GM23338 (cell line): ENCODE data around the gene ZNF439. TPM values are rescaled to one million over a fixed set of nuclear protein-coding genes. Genes with fewer than 3 reads are reported as not detected.
A peak's percentile ranks its signal among the peaks of the same experiment; 100 is the strongest.

Experiments
- ATAC-seq: fragments of 200-7000 bp; cut with Tn5 transposase; 3 replicates; pipeline ENCODE4 v1.9.1; 2020
- DNase-seq: peaks from one replicate; pipeline ENCODE4 v3.0.0-alpha.2; 2015; ENCODE audit warnings: low spot score
- H2AFZ ChIP-seq: fragments of 200-600 bp; sonication (generic); 2 replicates; pipeline ENCODE4 v1.8.0; 2016; ENCODE audit warnings: antibody characterized with exemption, mild to moderate bottlenecking, moderate library complexity
- H3F3A ChIP-seq: fragments of 200-600 bp; sonication (generic); replicated peaks from 2 replicates; pipeline ENCODE4 v1.8.0; 2017; ENCODE audit warnings: antibody characterized with exemption, mixed run types, low read depth
- H3K27ac ChIP-seq: fragments of 200-600 bp; sonication (generic); 2 replicates; pipeline ENCODE4 v1.6.1; 2016; ENCODE audit warnings: low read depth
- H3K27me3 ChIP-seq: fragments of 200-600 bp; sonication (generic); 2 replicates; pipeline ENCODE4 v1.8.0; 2016; ENCODE audit warnings: mild to moderate bottlenecking, mixed run types, moderate library complexity; ENCODE audit not compliant: insufficient read depth
- H3K36me3 ChIP-seq: fragments of 200-600 bp; sonication (generic); 2 replicates; pipeline ENCODE4 v1.8.0; 2016; ENCODE audit warnings: mild to moderate bottlenecking; ENCODE audit not compliant: insufficient read depth
- H3K4me1 ChIP-seq: fragments of 200-600 bp; sonication (generic); 2 replicates; pipeline ENCODE4 v1.8.0; 2016; ENCODE audit warnings: mild to moderate bottlenecking, moderate library complexity; ENCODE audit not compliant: insufficient read depth
- H3K4me2 ChIP-seq: fragments of 200-600 bp; sonication (generic); 2 replicates; pipeline ENCODE4 v1.7.1; 2017; ENCODE audit warnings: mixed run types
- H3K4me3 ChIP-seq: fragments of 200-600 bp; sonication (generic); 2 replicates; pipeline ENCODE4 v1.6.1; 2016; ENCODE audit warnings: mixed run types
- H3K79me2 ChIP-seq: fragments of 200-600 bp; sonication (generic); replicated peaks from 2 replicates; pipeline ENCODE4 v1.8.0; 2017; ENCODE audit warnings: mild to moderate bottlenecking; ENCODE audit not compliant: insufficient read depth
- H3K9me2 ChIP-seq: fragments of 200-600 bp; sonication (generic); 2 replicates; pipeline ENCODE4 v1.8.0; 2017; ENCODE audit not compliant: insufficient read depth
- H4K20me1 ChIP-seq: fragments of 200-600 bp; sonication (generic); replicated peaks from 2 replicates; pipeline ENCODE4 v1.8.0; 2017; ENCODE audit warnings: mild to moderate bottlenecking; ENCODE audit not compliant: insufficient read depth
- H3K27ac Mint-ChIP-seq: 2 replicates; pipeline ENCODE4 v1.8.0; 2020; ENCODE audit warnings: inconsistent platforms, mild to moderate bottlenecking, moderate library complexity, mixed read lengths
- H3K27me3 Mint-ChIP-seq: 3 replicates; pipeline ENCODE4 v1.8.0; 2022; ENCODE audit warnings: low read depth, mild to moderate bottlenecking, moderate library complexity, mixed read lengths, inconsistent platforms; ENCODE audit not compliant: insufficient read depth, poor library complexity
- H3K36me3 Mint-ChIP-seq: 3 replicates; pipeline ENCODE4 v1.8.0; 2021; ENCODE audit warnings: low read depth, mild to moderate bottlenecking, inconsistent platforms, moderate library complexity, mixed read lengths
- H3K4me1 Mint-ChIP-seq: 3 replicates; pipeline ENCODE4 v1.8.0; 2020; ENCODE audit warnings: mild to moderate bottlenecking, inconsistent platforms, mixed read lengths
- H3K4me3 Mint-ChIP-seq: 3 replicates; pipeline ENCODE4 v1.8.0; 2021; ENCODE audit warnings: moderate library complexity, mild to moderate bottlenecking, inconsistent platforms, mixed read lengths
- H3K9me3 Mint-ChIP-seq: 3 replicates; pipeline ENCODE4 v1.8.0; 2020; ENCODE audit warnings: moderate library complexity, mild to moderate bottlenecking, inconsistent platforms, mixed read lengths
- CREB1 ChIP-seq: fragments of 250-450 bp; sonication (Bioruptor Pico); IDR thresholded peaks from 2 replicates; pipeline ENCODE4 v1.5.0; 2020; ENCODE audit warnings: low read depth, mild to moderate bottlenecking, moderate library complexity
- CTCF ChIP-seq, 2 experiments: fragments of 200-600 bp in 1 of 2; sonication (generic) in 1 of 2; conservative IDR thresholded peaks; 2 replicates each; pipeline versions ENCODE4 v1.5.1 to v1.6.1; 2016 to 2017; ENCODE audit warnings: antibody characterized with exemption in 2 of 2, low read depth in 2 of 2, mild to moderate bottlenecking in 2 of 2, moderate library complexity in 1 of 2
- JUNB ChIP-seq: IDR thresholded peaks from one replicate; pipeline ENCODE4 v1.6.1; 2016; ENCODE audit warnings: antibody characterized with exemption; ENCODE audit not compliant: unreplicated experiment
- NANOG ChIP-seq: IDR thresholded peaks from 2 replicates; pipeline ENCODE4 v1.6.1; 2016; ENCODE audit warnings: antibody characterized with exemption, borderline replicate concordance
- POLR2AphosphoS5 ChIP-seq: IDR thresholded peaks from 2 replicates; pipeline ENCODE4 v1.6.1; 2016; ENCODE audit warnings: antibody characterized with exemption, low read depth
- ZNF331 ChIP-seq: fragments of 250-450 bp; sonication (Bioruptor Pico); IDR thresholded peaks from 2 replicates; pipeline ENCODE4 v1.5.0; 2020; ENCODE audit warnings: low read depth, mild to moderate bottlenecking, moderate library complexity
- ZNF462 ChIP-seq: fragments of 250-450 bp; sonication (Bioruptor Pico); IDR thresholded peaks from 2 replicates; pipeline ENCODE4 v1.5.0; 2020; ENCODE audit warnings: mild to moderate bottlenecking, moderate library complexity
- polyA plus RNA-seq: library from polyadenylated mRNA; unstranded; fragments of >200 nt; fragmentation: Nextera tagmentation; extraction: Ambion mirVana; gene quantifications from 2 replicates; pipeline ENCODE4 v1.2.1, GENCODE V29; 2016
- total RNA-seq: library from RNA; depleted of rRNA; stranded (reverse); fragments of >200 nt; shearing (Covaris generic); gene quantifications from 2 replicates; pipeline ENCODE4 v1.2.3, GENCODE V29; 2014
- TF ChIP-seq, protein P1 (sequence below): IDR thresholded peaks from 2 replicates; pipeline ENCODE4 v1.6.1; 2016; ENCODE audit warnings: antibody characterized with exemption

ZNF439 gene
- total and polyA plus RNA-seq, 2 experiments from 2014 or later: 4.5 to 6.6 TPM

DNA sequence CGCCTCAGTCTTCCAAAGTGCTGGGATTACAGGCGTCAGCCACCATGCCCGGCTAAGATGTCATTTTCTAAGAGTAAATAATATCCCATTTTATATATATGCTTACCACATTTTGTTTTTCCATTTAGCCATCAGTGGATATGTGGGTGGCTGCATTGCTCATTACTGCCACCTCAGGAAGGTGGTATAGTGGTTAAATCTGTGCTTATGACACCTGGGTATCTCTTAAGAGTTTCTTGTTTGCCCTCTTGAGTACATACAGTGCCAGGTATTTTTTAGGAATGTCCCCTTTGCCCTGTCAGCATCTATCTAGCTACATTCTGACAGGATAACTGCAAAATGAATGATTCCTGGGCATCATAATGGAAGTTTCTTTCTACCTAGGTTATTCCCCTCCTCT is 53.7 kb downstream of the ZNF439 start:
- Histone ChIP-seq H3K4me1 (no peaks in the 10 kb centered on the region), H2AFZ (no peak overlapping the region), H3F3A (peaks cover 15% of the 10 kb centered on the region), H3K27ac (no peak overlapping the region), H3K27me3 (peaks cover 4% of the 10 kb centered on the region; the same call in 1 of the 2 replicates), H4K20me1 (no peaks in the 10 kb centered on the region), H3K79me2 (peaks cover 25% of the 10 kb centered on the region), H3K4me2 (no peak overlapping the region), H3K4me3 (no peak overlapping the region), H3K36me3 (peaks cover 69% of the 10 kb centered on the region), H3K9me2 (no peaks in the 10 kb centered on the region)
- no peak for DNase-seq
- no peak for TF ChIP-seq ZNF462 (CRISPR knock-in tag)
- no peak for TF ChIP-seq POLR2AphosphoS5
- 0 out of 4 replicates have a peak, but pooled peaks of 1 of the 2 experiments have one; percentile 8 for TF ChIP-seq CTCF (conservative IDR thresholded peaks at IDR 0.05; ENCODE audit: low read depth in 2 of 2)
- Mint-ChIP-seq H3K27me3 (peaks cover 5% of the 10 kb centered on the region), H3K36me3 (peaks cover 28% of the 10 kb centered on the region), H3K27ac (no peak overlapping the region), H3K4me1 (no peaks in the 10 kb centered on the region), H3K9me3 (peaks cover 93% of the 10 kb centered on the region), H3K4me3 (no peak overlapping the region)
- no peak for ATAC-seq

DNA sequence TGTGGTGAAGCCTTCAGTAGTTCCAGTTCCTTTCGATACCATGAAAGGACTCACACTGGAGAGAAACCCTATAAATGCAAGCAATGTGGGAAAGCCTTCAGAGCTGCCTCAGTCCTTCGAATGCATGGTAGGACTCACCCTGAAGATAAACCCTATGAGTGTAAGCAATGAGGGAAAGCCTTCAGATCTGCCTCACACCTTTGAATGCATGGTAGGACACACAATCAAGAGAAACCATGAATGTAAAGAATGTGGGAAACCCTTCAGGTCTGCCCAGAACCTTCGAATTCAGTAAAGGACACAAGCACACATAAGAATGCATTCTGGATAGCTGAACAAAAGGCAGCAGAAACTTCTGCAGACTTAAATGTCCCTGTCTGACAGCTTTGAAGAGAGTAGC is 57.4 kb downstream of the ZNF439 start:
- Histone ChIP-seq H3K27ac (no peak overlapping the region), H3K27me3 (peaks cover 4% of the 10 kb centered on the region; the same call in 1 of the 2 replicates), H3K4me3 (peak overlapping the region; percentile 41), H3K9me2 (no peaks in the 10 kb centered on the region), H3F3A (peaks cover 15% of the 10 kb centered on the region), H3K36me3 (peaks cover 90% of the 10 kb centered on the region), H3K4me1 (no peaks in the 10 kb centered on the region), H4K20me1 (no peaks in the 10 kb centered on the region), H3K4me2 (no peak overlapping the region), H3K79me2 (peaks cover 2% of the 10 kb centered on the region), H2AFZ (no peak overlapping the region)
- Mint-ChIP-seq H3K4me1 (no peaks in the 10 kb centered on the region), H3K36me3 (peaks cover 27% of the 10 kb centered on the region; the same call in 2 of the 3 replicates), H3K4me3 (no peak overlapping the region), H3K27me3 (peaks cover 1% of the 10 kb centered on the region), H3K9me3 (peaks cover 95% of the 10 kb centered on the region), H3K27ac (no peak overlapping the region)
- ATAC-seq: no peak
- peak; percentile 7 for DNase-seq
- TF ChIP-seq NANOG: no peak
- TF ChIP-seq JUNB: no peak
- TF ChIP-seq, protein P1, sequence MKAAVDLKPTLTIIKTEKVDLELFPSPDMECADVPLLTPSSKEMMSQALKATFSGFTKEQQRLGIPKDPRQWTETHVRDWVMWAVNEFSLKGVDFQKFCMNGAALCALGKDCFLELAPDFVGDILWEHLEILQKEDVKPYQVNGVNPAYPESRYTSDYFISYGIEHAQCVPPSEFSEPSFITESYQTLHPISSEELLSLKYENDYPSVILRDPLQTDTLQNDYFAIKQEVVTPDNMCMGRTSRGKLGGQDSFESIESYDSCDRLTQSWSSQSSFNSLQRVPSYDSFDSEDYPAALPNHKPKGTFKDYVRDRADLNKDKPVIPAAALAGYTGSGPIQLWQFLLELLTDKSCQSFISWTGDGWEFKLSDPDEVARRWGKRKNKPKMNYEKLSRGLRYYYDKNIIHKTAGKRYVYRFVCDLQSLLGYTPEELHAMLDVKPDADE: no peak
- TF ChIP-seq CREB1 (CRISPR knock-in tag): no peak
- TF ChIP-seq POLR2AphosphoS5: no peak
- TF ChIP-seq ZNF331 (CRISPR knock-in tag): no peak
